Nucleus accumbens (tissue), 56 donors: Measurements from ENCODE around the gene CDC42BPG.
A peak's percentile ranks its signal among the peaks of the same experiment; 100 is the strongest.
"Not testable (repeated sequence)": the region's sequence is repeated elsewhere in the genome, so short reads cannot be mapped to it uniquely, and the experiment has no call there.

ENCODE experiments used
- DNase-seq, 56 donors: peaks; one replicate each; lab custom pipeline; 2025; lab: John Stamatoyannopoulos, UW

Gene CDC42BPG

DNA sequence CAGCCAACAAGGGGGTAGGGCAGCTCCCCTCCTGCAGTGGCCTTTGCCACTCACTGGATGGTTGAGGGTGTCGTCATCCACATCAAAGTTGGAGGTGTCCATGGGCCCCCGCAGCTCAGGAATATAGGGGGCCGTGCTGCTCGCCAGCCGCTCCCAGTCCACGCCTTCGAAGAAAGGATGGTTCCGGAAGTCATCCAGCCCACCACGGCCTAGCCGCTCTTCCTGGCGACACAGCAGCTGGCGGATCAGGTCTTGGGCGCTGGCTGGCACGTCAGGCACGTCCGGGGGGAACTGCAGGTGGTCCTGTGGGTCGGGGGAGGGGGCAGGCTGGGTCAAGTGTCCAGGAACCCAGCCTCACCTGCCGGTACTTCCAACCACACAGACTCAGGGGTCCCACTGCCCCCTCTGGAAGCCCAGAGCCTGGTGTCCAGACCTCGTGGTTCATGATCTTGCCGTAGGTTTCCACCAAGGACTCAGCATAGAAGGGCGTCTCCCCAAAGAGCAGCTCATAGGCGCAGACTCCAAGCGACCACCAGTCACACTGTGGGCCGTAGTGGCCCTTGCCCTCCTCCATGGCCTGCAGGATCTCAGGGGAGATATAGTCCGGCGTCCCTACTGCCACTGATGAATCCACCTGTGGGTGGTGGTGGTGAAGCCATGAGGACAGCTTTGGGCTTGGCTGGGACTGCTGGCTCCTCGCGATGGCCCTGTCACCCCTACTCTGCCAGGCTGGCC is 5.7 kb downstream of the CDC42BPG start:
- no peak for DNase-seq

DNA sequence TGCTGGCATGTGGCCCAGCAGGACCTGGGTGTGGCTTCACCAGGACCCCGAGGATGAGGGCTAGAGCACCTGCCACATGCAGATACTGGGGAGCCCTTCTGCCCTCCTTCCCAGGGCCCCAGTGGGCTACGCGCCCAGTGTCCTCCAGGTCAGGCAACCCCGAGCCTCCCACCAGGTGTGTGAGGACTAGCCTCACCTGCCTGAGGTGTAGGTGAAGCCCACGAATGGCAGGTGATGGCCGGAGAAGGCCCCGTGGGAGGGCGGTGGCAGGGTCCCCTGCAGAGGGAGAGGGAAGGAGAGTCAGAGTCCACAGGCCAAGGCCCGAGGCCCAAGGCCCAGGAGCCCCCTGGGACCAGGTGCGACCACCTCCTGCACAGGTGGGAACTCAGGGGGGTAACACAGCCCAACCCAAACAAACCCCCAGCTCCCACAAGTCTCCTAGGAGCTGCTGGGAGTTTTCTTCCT is 6.5 kb downstream of the CDC42BPG start:
- DNase-seq: no peak

DNA sequence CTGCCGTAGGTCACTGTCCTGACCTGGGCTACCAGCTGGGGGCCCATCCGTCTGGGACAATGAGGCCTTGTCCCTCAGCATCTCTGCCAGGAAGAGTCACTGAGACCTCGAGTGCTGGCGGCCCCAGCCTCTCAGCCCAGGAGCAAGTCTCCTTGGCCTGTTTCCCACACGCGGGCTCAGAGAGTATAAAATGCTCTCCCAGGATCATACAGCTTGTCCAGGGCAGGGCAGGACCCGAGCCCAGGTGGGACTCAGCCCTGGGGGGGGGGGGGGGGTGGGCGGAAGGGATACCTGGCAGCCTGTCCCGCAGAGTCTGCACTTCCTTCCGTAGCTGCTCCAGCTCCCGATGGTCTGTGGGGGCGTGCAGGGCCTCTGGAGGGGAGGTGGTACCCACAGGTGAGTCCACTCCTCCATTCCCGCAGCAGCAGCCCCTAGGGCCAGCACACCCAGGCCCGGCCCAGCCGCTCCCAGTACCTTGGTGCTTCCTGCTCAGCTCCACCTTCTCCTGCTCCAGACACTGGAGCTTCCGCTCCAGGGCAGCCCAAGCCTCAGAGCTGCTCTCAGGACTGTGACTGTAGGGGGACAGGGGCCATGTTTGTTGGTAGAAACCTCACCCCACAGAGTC is 7.9 kb downstream of the CDC42BPG start:
- DNase-seq: no peak

DNA sequence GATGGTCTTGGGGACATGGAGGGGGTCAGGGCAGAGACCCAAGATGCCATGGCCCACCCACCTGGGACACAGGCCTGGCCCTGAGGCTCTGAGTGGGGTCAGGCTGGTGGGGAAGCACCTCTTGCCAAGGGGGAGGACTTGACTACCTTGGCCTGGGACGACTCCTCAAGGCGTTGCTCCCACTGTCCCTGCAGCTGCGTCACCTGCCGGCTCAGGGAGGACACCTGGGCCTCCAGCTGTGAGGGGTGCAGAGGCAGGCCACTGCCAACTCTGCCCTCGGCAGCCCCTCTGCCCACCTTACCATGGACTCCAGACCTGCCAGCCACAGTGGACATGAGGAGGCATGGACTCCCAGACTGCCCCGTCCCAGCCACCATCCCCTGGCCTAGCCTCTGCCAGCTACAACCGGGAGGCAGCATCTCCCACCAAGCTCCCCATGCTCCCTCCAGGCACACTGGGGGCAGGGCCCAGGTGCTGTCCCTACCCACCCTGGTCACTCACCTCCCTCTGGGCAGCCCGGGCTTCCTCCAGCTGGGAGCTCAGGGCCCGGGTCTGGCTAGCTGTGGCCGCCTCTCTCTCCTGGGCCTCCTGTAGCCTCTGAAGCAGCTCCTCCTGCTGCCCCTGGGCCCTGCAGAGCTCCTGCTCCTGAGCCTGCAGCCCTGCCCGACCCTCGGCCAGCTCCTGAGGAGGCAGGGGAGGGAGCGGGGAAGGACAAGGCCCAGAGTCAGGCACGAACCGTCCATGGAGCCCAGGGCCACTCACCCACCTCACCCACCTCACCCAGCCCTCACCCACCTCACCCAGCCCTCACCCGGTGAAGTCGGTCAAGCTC is 8.6 kb downstream of the CDC42BPG start:
- DNase-seq: no peak

DNA sequence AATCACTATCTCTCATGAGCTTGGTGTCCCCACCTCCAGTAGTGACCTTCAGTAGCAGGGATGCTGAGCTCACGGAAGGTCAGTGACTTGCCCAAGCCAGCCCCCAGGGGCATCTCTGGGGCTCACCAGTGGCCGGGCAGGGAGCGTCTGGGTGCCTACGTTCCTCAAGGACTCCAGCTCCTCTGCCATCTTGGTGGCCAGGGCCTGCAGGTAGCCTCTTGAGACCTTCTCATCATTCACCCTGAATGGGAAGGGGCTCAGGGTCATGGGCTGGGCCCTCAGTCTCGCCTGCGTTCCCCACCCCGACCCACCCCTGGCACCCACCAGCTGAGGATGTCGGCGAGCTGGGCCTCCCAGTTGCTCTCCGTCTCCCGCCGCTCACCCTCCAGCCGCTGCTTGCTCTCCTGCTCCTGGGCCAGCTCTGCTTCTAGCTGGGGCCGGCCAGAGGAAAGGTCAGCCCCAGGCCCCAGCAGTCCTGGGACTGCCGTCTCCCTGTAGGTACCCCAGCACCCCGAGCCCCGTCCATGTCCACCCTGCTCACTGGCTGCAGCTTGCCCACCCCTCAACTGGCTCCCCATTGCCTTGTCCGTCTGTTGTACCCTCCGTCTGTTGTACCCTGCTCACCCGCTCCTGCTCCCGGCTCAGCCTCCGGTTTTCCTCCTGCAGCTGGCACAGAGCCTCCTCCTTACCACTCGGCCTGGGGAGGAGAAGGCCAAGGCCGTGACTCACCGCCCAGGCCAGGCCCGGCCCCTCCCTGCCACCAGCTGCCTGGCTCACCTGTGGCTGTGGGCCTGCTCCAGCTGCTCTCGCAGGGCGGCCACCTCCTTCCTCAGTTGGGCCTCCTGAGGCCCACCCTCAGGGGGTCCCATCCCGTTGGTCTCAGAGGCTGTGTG is 9.5 kb downstream of the CDC42BPG start:
- no peak for DNase-seq

DNA sequence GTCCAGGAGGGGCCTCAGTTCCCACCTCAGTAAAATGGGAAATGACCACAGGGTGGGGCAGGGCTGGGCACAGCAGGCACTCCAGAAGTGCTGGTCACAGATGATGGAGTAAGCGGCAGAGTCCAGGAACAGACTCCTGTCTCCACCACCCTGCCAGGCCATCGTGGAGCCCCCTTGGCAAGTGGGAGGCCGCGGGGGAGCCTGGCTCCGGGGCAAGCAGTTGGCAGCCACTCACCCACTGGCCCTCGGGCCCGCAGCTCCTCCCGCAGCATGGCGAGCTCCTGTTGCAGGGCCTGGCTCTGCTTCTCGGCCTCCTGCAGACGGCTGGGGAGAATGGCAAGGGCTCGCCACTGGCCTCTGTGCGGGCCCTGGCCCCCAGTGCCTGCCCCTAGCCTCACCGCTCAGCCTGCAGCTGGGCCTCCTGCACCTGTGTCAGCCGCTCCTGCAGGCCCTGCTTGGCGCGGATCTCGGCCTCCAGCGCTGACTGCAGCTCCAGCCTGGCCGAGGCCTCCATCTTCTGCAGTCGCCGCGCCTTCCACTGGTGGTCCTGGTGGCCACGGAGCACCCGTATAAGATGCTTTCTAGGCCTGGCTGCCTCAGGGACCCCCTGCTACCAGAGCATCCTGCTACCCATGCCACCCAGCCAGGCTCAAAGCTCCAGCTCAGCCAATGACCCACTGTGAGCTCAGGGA is 10.3 kb downstream of the CDC42BPG start:
- DNase-seq: no peak

DNA sequence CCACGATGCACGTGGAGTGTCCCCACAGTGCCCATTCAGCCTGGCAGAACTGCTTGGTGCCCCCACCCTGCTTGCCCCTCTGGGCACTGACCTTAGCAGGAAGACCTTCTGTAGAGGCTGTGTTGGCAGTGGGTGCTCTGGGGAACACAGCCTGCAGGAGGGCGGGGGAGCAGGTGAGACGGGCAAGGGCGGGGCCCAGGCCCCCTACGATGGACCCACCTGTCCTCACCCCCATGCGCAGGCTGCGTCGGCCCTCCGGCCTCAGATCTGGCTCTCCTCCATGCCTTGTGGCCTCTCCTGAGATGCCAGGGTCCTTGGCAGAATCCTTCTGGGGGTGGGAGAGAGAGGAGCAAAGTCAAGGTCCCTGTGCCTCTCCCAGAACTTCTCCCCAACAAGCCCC is 10.9 kb downstream of the CDC42BPG start:
- DNase-seq: no peak

DNA sequence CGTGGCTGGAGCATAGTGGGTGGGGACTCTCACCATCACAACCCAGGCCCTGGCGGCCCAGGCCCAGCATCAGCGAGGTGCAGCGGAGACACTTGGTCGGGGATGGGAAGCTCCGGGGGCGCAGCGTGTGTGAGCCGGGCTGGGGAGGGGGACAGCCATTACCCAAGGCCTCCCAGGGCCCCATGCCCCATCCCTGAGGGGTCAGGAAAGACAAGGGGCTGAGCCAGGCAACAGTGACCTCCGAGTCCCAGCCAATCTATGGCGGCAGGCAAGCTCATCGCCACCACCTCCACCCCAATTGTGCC is 11.3 kb downstream of the CDC42BPG start:
- DNase-seq: no peak

DNA sequence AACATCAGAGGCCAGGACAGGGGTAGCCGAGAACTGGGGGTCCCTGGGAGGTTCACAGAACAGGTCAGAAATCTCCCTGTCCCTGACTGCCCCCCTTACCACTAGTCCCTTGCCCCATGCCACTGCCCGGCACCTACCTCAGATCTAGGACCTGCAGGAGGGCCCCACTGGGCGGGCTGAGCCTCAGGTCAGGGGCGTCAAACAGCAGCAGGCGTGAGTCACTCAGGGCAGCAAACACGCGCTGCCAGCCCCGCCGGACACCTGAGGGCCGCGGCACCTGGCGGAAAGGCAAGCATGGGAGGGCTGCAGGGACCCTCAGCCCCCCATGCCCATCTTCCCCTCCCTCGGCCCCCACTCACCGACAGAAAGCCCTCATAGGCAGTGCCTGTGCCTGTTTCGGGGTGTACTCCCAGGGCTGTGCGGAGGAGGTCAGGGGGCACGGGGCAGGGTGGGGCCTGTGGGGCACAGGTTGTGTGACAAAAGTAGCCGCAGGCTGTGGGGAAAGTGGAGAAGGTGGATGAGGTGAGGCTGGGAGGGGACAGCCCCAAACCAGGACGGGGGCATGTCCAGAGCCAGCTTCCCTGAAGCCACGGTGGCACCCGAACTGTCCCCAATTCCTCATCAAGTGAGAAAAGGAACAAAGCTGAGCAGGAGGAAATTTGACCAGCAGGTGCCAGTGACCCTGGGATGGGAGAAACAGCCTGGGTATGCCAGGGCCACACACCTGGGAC is 11.8 kb downstream of the CDC42BPG start:
- no peak for DNase-seq

DNA sequence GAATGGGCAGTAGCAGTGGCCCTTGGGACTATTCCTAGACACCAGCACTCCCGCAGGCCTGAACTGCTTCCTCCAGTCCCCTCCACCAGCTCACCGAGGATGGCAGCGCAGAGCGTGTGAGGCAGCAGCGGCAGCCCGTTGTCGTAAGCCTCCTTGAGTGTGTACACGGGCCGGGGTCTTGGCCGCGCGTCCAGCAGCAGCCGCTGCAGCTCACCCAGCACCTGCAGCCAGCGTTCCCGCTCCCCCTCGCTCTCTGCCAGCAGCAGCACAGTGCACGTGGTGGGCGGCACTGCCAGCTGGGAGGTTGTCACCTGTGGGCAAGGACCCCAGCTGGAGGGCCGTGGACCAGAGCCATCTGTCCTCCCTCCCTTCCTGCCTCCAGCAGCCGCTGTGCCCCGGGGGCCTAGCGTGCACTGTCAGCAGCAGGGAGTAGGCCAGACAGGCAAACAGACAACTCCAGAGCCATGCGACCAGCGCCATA is 13.0 kb downstream of the CDC42BPG start:
- no peak for DNase-seq

DNA sequence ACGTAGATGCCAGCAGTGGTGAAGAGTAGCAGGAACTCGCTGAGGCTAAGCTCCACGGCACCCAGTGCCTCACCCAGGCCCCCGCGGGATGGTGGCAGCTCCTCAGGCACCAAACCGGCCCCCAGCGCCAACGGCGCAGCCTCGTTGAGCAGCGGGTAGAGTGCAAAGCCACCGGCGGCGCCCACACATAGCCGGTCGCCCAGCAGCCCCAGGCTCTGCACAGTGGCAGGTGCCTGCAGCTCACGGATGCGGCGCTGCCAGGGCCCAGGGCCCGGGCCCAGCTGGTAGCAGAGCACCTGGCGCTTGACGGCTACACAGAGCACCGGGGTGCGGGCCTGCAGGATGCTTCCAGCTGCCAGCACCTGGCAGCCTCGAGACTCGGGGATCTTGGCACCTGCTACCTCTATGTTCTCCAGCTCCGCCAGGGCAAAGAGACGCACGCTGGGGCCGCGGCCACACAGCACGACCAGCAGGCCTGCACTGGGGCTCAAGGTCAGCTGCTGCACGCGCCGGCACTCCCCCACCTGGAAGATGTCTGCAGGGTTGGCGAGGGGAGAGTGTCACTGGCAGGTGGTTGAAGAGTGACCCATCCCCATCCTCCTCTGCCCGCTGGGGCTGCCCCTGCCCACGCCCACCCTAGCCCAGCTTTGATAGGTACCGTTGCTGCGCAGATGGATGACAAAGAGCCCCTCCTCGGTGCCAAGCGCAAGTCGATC is 14.8 kb downstream of the CDC42BPG start:
- no peak for DNase-seq

DNA sequence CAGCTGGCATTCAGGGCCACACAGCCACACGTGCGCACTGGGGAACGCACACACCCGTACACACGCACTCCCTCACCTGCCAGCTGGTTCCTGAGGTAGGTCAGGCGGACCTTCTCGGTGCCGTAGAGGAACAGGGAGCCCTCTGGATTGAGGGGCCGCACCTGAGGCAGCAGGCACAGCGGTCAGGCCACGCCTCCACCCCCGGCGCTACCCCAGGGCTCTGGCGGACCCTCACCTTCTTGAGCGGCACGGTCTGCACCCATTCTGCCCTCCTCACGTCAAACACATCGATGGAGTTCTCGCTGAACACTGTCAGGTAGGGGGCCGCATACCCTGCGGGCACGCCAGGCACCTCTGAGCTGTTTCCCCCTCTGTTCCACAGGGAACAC is 17.0 kb downstream of the CDC42BPG start:
- DNase-seq: no peak

DNA sequence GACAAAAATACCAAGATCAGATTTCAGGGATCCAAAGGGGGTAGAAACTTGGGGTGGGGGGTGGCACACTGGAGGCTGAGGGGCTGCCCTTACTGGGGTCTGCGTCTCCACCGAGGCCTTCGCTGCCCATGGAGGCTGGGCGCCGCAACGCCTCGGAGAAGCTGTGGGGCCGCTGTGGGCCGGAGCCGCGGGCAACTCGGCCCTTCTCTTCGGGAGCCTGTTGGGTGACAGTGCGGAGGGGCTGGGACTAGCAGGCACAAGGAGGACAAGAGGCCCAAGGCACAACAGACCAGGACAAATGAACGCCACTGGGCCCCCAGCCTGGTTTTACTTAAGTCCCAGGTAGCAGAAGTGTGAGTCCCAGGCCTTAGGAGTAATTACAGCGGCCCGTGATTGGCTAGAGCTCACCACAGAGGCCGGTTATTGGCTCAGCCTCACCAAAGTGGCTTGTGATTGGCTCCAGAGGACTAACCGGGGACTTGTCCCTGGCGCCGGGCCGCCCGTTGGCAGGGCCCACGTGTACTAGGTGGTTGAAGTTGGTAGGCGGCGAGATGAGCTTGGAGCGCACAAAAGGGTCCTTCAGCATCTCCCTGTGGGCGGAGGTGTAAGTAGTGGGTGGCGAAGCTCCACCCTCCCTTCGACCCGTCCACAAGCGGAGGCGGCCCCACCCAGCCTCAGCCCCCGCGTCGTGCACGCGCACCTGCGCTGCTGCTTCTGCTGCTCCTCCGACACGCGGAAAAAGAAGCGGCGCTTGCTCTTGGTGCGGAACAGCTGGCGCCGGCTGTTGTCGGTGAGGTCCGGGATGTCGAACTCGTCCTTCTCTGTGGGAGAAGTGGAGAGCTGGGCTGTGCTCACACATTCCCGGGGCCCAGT is 17.6 kb downstream of the CDC42BPG start:
- no peak for DNase-seq

DNA sequence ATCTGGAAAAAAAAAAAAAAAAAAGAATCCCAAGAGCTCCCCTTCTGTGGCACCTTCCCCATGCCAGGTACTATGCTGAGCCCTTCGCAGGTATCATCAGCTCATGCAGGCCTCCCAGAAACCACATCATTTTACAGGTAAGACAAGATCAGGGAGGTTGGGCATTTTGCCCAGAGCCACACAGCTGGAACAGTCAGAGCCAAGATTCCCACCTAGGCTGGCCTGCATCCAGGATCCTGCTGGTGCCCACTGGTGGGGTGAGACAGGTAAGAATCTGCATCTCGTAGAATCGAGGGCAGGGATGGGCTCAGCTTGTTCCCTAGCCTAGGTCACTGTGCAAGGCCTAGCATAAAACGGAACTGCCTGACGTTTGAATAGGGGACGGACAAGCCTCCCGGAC is 18.4 kb downstream of the CDC42BPG start:
- DNase-seq: no peak

DNA sequence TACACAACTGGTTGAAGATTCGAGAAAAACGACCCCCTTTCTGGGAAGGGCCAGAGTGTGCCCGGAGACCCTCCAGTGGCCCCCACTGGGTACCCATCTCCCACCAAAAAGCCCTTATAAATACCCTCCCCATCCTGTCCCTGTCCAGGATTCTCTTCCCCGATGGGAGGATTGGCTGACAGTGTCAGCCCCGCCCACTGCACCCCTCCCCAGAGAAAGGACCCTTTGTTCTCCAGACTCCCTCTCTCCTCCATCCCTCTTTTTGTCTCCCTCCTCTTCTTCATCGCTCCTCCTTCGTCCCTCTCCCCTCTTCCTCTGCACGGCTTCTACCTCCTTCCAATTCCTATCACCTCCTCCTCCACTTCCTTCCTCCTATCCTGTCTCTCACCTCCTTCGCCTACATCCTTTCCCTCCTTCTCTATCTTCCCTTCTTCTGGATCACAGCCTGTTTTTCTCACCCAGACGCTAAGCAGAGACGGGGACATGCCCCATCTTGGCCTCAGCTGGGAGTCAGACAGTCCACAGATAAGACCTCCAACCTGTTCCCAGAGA is 20.8 kb downstream of the CDC42BPG start:
- DNase-seq: peak in 3 of 56 donors; percentile 16 to 24 (median 24)

DNA sequence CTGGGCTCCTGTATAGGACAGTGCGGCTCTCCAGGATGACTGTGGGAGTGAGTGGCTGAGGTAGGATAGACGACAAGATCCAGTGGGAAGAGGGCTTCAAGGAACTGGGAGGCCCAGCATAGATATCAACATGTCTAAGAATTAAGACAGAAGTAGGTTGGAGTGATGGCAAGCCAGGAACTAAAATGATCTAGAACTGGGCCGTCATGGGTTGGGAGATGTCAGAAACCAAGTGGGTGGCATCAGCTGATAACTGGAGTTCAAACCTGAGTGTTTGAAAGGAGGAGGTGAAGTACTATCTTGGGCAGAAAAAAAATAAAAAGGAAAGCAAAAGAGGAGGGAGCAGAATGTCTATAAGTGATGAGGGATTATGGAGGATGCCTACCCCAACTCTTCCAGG is 27.0 kb downstream of the CDC42BPG start:
- DNase-seq: peak in 14 of 56 donors; percentile 4 to 45 (median 26)

DNA sequence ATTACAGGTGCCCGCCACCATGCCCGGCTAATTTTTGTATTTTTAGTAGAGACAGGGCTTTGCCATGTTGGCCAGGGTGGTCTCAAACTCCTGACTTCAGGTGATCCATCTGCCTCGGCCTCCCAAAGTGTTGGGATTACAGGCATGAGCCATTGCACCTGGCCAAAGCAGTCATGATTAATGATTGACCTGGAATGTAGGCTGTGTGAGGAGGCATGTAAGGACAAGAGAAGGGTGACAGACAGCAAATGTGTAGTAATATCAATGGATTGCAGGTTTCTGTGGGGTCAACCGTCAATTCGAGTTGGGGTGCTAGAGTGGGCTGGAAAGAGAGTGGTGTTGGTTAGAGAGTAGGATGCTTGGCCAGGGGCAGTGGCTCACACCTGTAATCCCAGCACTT is 29.0 kb downstream of the CDC42BPG start:
- DNase-seq: not testable (repeated sequence)
